H9 (cell line): ENCODE measurements around the gene CDK16. TPM values are rescaled to one million over a fixed set of nuclear protein-coding genes. Genes with fewer than 3 reads are reported as not detected.

Source experiments
- DNase-seq: peaks from one replicate; pipeline ENCODE4 v3.0.0-alpha.2; 2017
- H2AFZ ChIP-seq: one replicate; pipeline ENCODE4 v1.6.1; 2013; ENCODE audit warnings: mild to moderate bottlenecking, low read length, control low read depth, moderate library complexity
- H2AK5ac ChIP-seq: 2 replicates; pipeline ENCODE4 v1.6.1; 2013; ENCODE audit warnings: low read length, control low read depth, mixed read lengths; ENCODE audit not compliant: insufficient read length
- H2BK120ac ChIP-seq: one replicate; pipeline ENCODE4 v1.6.1; 2013; ENCODE audit warnings: low read depth, mild to moderate bottlenecking, low read length, control low read depth, inconsistent platforms; ENCODE audit not compliant: poor library complexity, severe bottlenecking
- H2BK12ac ChIP-seq: 2 replicates; pipeline ENCODE4 v1.6.1; 2013; ENCODE audit warnings: low read length, control low read depth, mixed read lengths, low read depth; ENCODE audit not compliant: insufficient read length
- H2BK15ac ChIP-seq: 2 replicates; pipeline ENCODE4 v1.6.1; 2013; ENCODE audit warnings: low read depth, low read length, control low read depth
- H2BK20ac ChIP-seq: one replicate; pipeline ENCODE4 v1.6.1; 2013; ENCODE audit warnings: low read depth, mild to moderate bottlenecking, low read length, control low read depth, inconsistent platforms; ENCODE audit not compliant: poor library complexity, severe bottlenecking
- H2BK5ac ChIP-seq: 2 replicates; pipeline ENCODE4 v1.6.1; 2013; ENCODE audit warnings: low read length, control low read depth, mixed read lengths; ENCODE audit not compliant: insufficient read length
- H3K14ac ChIP-seq: 2 replicates; pipeline ENCODE4 v1.6.1; 2013; ENCODE audit warnings: low read length, control low read depth; ENCODE audit not compliant: insufficient read depth
- H3K18ac ChIP-seq: 2 replicates; pipeline ENCODE4 v1.6.1; 2013; ENCODE audit warnings: low read depth, mild to moderate bottlenecking, mixed read lengths, low read length, control low read depth; ENCODE audit not compliant: insufficient read length
- H3K23ac ChIP-seq: 2 replicates; pipeline ENCODE4 v1.6.1; 2013; ENCODE audit warnings: low read length, control low read depth, mixed read lengths, low read depth; ENCODE audit not compliant: insufficient read length
- H3K23me2 ChIP-seq: 2 replicates; pipeline ENCODE4 v1.6.1; 2013; ENCODE audit warnings: low read depth, mild to moderate bottlenecking, mixed read lengths, low read length, control low read depth; ENCODE audit not compliant: insufficient read length, poor library complexity, severe bottlenecking
- H3K27ac ChIP-seq: 2 replicates; pipeline ENCODE4 v1.5.1; 2013; ENCODE audit warnings: low read length, control low read depth, mixed read lengths, low read depth; ENCODE audit not compliant: insufficient read length
- H3K27me3 ChIP-seq: 2 replicates; pipeline ENCODE4 v1.6.1; 2013; ENCODE audit warnings: low read length, control low read depth, inconsistent platforms; ENCODE audit not compliant: insufficient read depth
- H3K4ac ChIP-seq: 2 replicates; pipeline ENCODE4 v1.6.1; 2013; ENCODE audit warnings: low read depth, mild to moderate bottlenecking, control low read depth, inconsistent platforms, low read length, moderate library complexity
- H3K4me1 ChIP-seq: 2 replicates; pipeline ENCODE4 v1.6.1; 2013; ENCODE audit warnings: low read length, control low read depth, inconsistent platforms; ENCODE audit not compliant: insufficient read depth
- H3K4me2 ChIP-seq: 2 replicates; pipeline ENCODE4 v1.6.1; 2013; ENCODE audit warnings: low read length, control low read depth, mixed read lengths; ENCODE audit not compliant: insufficient read length, insufficient read depth
- H3K56ac ChIP-seq: 2 replicates; pipeline ENCODE4 v1.6.1; 2013; ENCODE audit warnings: low read depth, mild to moderate bottlenecking, mixed read lengths, low read length, control low read depth; ENCODE audit not compliant: insufficient read length
- H3K79me1 ChIP-seq: 2 replicates; pipeline ENCODE4 v1.6.1; 2013; ENCODE audit warnings: low read depth, mild to moderate bottlenecking, moderate library complexity, low read length, control low read depth, inconsistent platforms; ENCODE audit not compliant: insufficient read depth, poor library complexity, severe bottlenecking
- H3K79me2 ChIP-seq: 2 replicates; pipeline ENCODE4 v1.6.1; 2013; ENCODE audit warnings: low read length, control low read depth, inconsistent platforms; ENCODE audit not compliant: insufficient read depth
- H3K9ac ChIP-seq: 2 replicates; pipeline ENCODE4 v1.6.1; 2013; ENCODE audit warnings: low read length, control low read depth, mixed read lengths; ENCODE audit not compliant: insufficient read length; ENCODE audit errors: extremely low read depth
- H3K9me3 ChIP-seq: one replicate; pipeline ENCODE4 v1.6.1; 2013; ENCODE audit warnings: low read depth, low read length, inconsistent platforms; ENCODE audit not compliant: control insufficient read depth
- H3T11ph ChIP-seq: one replicate; pipeline ENCODE4 v1.6.1; 2013; ENCODE audit warnings: mild to moderate bottlenecking, low read length, control low read depth, inconsistent platforms
- H4K20me1 ChIP-seq: one replicate; pipeline ENCODE4 v1.6.1; 2013; ENCODE audit not compliant: control insufficient read depth, insufficient read length, insufficient read depth
- H4K5ac ChIP-seq: 2 replicates; pipeline ENCODE4 v1.6.1; 2013; ENCODE audit warnings: low read depth, mild to moderate bottlenecking, mixed read lengths, low read length, control low read depth; ENCODE audit not compliant: insufficient read length
- H4K8ac ChIP-seq: replicated peaks from 2 replicates; pipeline ENCODE4 v1.6.1; 2013; ENCODE audit warnings: low read length, control low read depth, mixed read lengths, low read depth; ENCODE audit not compliant: insufficient read length
- H4K91ac ChIP-seq: 2 replicates; pipeline ENCODE4 v1.6.1; 2013; ENCODE audit warnings: low read depth, mild to moderate bottlenecking, moderate library complexity, mixed read lengths, low read length, control low read depth; ENCODE audit not compliant: insufficient read length
- H3K27ac Mint-ChIP-seq, 3 experiments: 2 replicates in 2 of 3; 3 replicates in 1 of 3; pipeline ENCODE4 v1.8.0; 2020 to 2021; ENCODE audit warnings: mixed read lengths in 3 of 3, mild to moderate bottlenecking in 1 of 3, moderate library complexity in 1 of 3
- H3K27me3 Mint-ChIP-seq: 2 replicates; pipeline ENCODE4 v1.8.0; 2021; ENCODE audit warnings: low read depth, mild to moderate bottlenecking, moderate library complexity, mixed read lengths
- H3K36me3 Mint-ChIP-seq, 3 experiments: 2 replicates in 2 of 3; 3 replicates in 1 of 3; pipeline ENCODE4 v1.8.0; 2020 to 2021; ENCODE audit warnings: low read depth in 3 of 3, mixed read lengths in 3 of 3; ENCODE audit not compliant: insufficient read depth in 1 of 3
- H3K4me1 Mint-ChIP-seq, 2 experiments: 2 replicates each; pipeline ENCODE4 v1.8.0; 2020; ENCODE audit warnings: mixed read lengths in 2 of 2
- H3K4me3 Mint-ChIP-seq, 2 experiments: 2 replicates in 1 of 2; 3 replicates in 1 of 2; pipeline ENCODE4 v1.8.0; 2020 to 2021; ENCODE audit warnings: mild to moderate bottlenecking in 2 of 2, mixed read lengths in 2 of 2, moderate library complexity in 1 of 2
- H3K9me3 Mint-ChIP-seq, 2 experiments: 2 replicates in 1 of 2; 3 replicates in 1 of 2; pipeline ENCODE4 v1.8.0; 2020; ENCODE audit warnings: mild to moderate bottlenecking in 2 of 2, mixed read lengths in 2 of 2, moderate library complexity in 1 of 2
- WGBS: extraction: QIAGEN DNeasy Blood & Tissue Kit; methylation state at CpG from one replicate; pipeline ENCODE4 v1.1.7; 2013; ENCODE audit warnings: missing lambda C conversion rate, low lambda C conversion rate, mixed read lengths; ENCODE audit not compliant: insufficient read length; ENCODE audit errors: extremely low coverage; 5-methylcytosine and 5-hydroxymethylcytosine counted together
- total RNA-seq: library from RNA; stranded (reverse); gene quantifications from 2 replicates; pipeline ENCODE4 v1.2.1, GENCODE V29; 2021
- TF ChIP-seq, protein P1 (sequence below): fragments of 200-600 bp; sonication (generic); conservative IDR thresholded peaks from 3 replicates; pipeline ENCODE4 v1.8.0; 2021; ENCODE audit warnings: antibody characterized with exemption, mild to moderate bottlenecking

CDK16 gene
- total RNA-seq, 1 experiment from 2014 or later: 226 TPM

GRCh38 chrX:47217121-47217851 is 1.2 kb upstream of the CDK16 start:
- H3K27ac Mint-ChIP-seq: peak overlapping the region; percentile 93 to 96 (median 95)
- Histone ChIP-seq H2BK5ac (no peak overlapping the region), H3K4me2 (peak overlapping the region; percentile 79), H3K18ac (peak overlapping the region; percentile 50), H4K8ac (no peak overlapping the region), H3K14ac (peak overlapping the region; percentile 6; the same call in 1 of the 2 replicates), H3K79me1 (peaks cover 5% of the 10 kb centered on the region), H4K91ac (no peak overlapping the region), H2BK12ac (no peak overlapping the region), H3K9ac (peak overlapping the region; percentile 49), H3K56ac (no peak overlapping the region), H2BK120ac (no peak overlapping the region), H3K9me3 (no peaks in the 10 kb centered on the region), H4K20me1 (no peaks in the 10 kb centered on the region), H4K5ac (no peak overlapping the region), H2AFZ (no peak overlapping the region), H3K4me1 (peaks cover 6% of the 10 kb centered on the region; the same call in 1 of the 2 replicates), H3K23ac (no peak overlapping the region), H2BK15ac (no peak overlapping the region), H3K27me3 (no peaks in the 10 kb centered on the region), H3K4ac (no peak overlapping the region), H3K23me2 (peaks cover 14% of the 10 kb centered on the region), H2BK20ac (no peak overlapping the region), H3K27ac (peak overlapping the region; percentile 69), H3K79me2 (peaks cover 25% of the 10 kb centered on the region; the same call in 1 of the 2 replicates), H2AK5ac (no peak overlapping the region), H3T11ph (no peak overlapping the region)
- H3K4me1 Mint-ChIP-seq: peaks cover 36 to 38% of the 10 kb centered on the region in 2 experiments
- no peaks in the 10 kb centered on the region; the same call in 1 of the 2 replicates for H3K27me3 Mint-ChIP-seq
- H3K9me3 Mint-ChIP-seq: peaks cover 0 to 2% of the 10 kb centered on the region in 2 experiments; a peak in 2 of 5 replicates
- peak; percentile 53 for DNase-seq
- peak overlapping the region; percentile 92 to 96 for H3K4me3 Mint-ChIP-seq
- TF ChIP-seq, protein P1, sequence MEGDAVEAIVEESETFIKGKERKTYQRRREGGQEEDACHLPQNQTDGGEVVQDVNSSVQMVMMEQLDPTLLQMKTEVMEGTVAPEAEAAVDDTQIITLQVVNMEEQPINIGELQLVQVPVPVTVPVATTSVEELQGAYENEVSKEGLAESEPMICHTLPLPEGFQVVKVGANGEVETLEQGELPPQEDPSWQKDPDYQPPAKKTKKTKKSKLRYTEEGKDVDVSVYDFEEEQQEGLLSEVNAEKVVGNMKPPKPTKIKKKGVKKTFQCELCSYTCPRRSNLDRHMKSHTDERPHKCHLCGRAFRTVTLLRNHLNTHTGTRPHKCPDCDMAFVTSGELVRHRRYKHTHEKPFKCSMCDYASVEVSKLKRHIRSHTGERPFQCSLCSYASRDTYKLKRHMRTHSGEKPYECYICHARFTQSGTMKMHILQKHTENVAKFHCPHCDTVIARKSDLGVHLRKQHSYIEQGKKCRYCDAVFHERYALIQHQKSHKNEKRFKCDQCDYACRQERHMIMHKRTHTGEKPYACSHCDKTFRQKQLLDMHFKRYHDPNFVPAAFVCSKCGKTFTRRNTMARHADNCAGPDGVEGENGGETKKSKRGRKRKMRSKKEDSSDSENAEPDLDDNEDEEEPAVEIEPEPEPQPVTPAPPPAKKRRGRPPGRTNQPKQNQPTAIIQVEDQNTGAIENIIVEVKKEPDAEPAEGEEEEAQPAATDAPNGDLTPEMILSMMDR: no peak
- peaks cover 50 to 65% (median 65%) of the 10 kb centered on the region in 3 experiments for H3K36me3 Mint-ChIP-seq
- no CpG with 5 or more reads among the region's 22 CpGs for WGBS
